B cell (primary cell): ENCODE measurements around the gene LRRC61. TPM values are rescaled to one million over a fixed set of nuclear protein-coding genes. Genes with fewer than 3 reads are reported as not detected.

Experiments
- ATAC-seq: fragments of 200-7000 bp; cut with Tn5 transposase; one replicate; pipeline ENCODE4 v1.10.0; 2021; ENCODE audit warnings: low read depth, mild to moderate bottlenecking, moderate number of reproducible peaks, moderate library complexity
- CTCF ChIA-PET: fragments of 350-600 bp; sonication (Branson Sonifier 250); formaldehyde crosslinking; loops from one replicate; lab custom pipeline; 2021; ENCODE audit warnings: antibody characterized with exemption, inconsistent platforms; lab: Charles Lee
- POLR2A ChIA-PET: fragments of 350-600 bp; sonication (Branson Sonifier 250); formaldehyde crosslinking; loops from one replicate; lab custom pipeline; 2021; ENCODE audit warnings: antibody characterized with exemption; lab: Charles Lee
- DNase-seq: peaks from one replicate; pipeline ENCODE4 v3.0.0; 2013
- H2AFZ ChIP-seq: 2 replicates; pipeline ENCODE4 v1.6.1; 2012; ENCODE audit warnings: mild to moderate bottlenecking, low read depth, low read length; ENCODE audit not compliant: insufficient read depth, poor library complexity, severe bottlenecking
- H3K27ac ChIP-seq, 2 donors: 1 replicate in 1 of 2; 2 replicates in 1 of 2; pipeline ENCODE4 v1.5.1; 2012 to 2013; ENCODE audit warnings: low read length in 2 of 2, mild to moderate bottlenecking in 2 of 2, moderate library complexity in 1 of 2
- H3K27me3 ChIP-seq, 4 experiments: fragments of 200-600 bp in 1 of 4; sonication (generic) in 1 of 4; replicated peaks in 1 of 4; 1 replicate in 2 of 4; 2 replicates in 2 of 4; pipeline versions ENCODE4 v1.6.1 to v1.7.0; 2013 to 2016; ENCODE audit warnings: low read length in 3 of 4, mild to moderate bottlenecking in 2 of 4, mixed read lengths in 1 of 4, moderate library complexity in 1 of 4; ENCODE audit not compliant: insufficient read depth in 4 of 4, control insufficient read depth in 3 of 4; ENCODE audit errors: control extremely low read depth in 1 of 4
- H3K36me3 ChIP-seq, 2 experiments: replicated peaks in 1 of 2; 1 replicate in 1 of 2; 2 replicates in 1 of 2; pipeline versions ENCODE4 v1.6.1 to v1.7.1; 2013; ENCODE audit warnings: low read length in 1 of 2; ENCODE audit not compliant: insufficient read depth in 2 of 2, control insufficient read depth in 1 of 2; ENCODE audit errors: control extremely low read depth in 1 of 2, extremely low read depth in 1 of 2
- H3K4me1 ChIP-seq, 2 donors: fragments of 200-600 bp in 1 of 2; sonication (generic) in 1 of 2; 1 replicate in 1 of 2; 2 replicates in 1 of 2; pipeline versions ENCODE4 v1.5.1 to v1.6.1; 2013 to 2017; ENCODE audit warnings: low read length in 2 of 2; ENCODE audit not compliant: control insufficient read depth in 2 of 2, insufficient read depth in 2 of 2
- H3K4me2 ChIP-seq: replicated peaks from 2 replicates; pipeline ENCODE3; 2012; ENCODE audit warnings: mild to moderate bottlenecking, low read depth, low read length; ENCODE audit not compliant: poor library complexity, severe bottlenecking
- H3K4me3 ChIP-seq, 5 experiments: fragments of 200-600 bp in 1 of 5; sonication (generic) in 1 of 5; 1 replicate in 3 of 5; 2 replicates in 2 of 5; pipeline versions ENCODE4 v1.5.1 to v1.7.0; 2011 to 2016; ENCODE audit warnings: low read length in 4 of 5, mild to moderate bottlenecking in 4 of 5, low read depth in 2 of 5, control low read depth in 1 of 5, moderate library complexity in 1 of 5; ENCODE audit not compliant: insufficient read depth in 1 of 5; ENCODE audit errors: control extremely low read depth in 1 of 5, extremely low read depth in 1 of 5
- H3K79me2 ChIP-seq: fragments of 200-600 bp; sonication (generic); one replicate; pipeline ENCODE4 v1.6.0; 2016; ENCODE audit warnings: low read length; ENCODE audit not compliant: control insufficient read depth, insufficient read depth
- H3K9ac ChIP-seq: fragments of 200-600 bp; sonication (generic); 2 replicates; pipeline ENCODE4 v1.6.1; 2017; ENCODE audit warnings: mild to moderate bottlenecking, low read length, moderate library complexity
- H3K9me3 ChIP-seq, 3 donors: one replicate each; pipeline versions ENCODE4 v1.6.1 to v1.7.1; 2013; ENCODE audit warnings: low read length in 2 of 3; ENCODE audit not compliant: control insufficient read depth in 2 of 3, insufficient read depth in 1 of 3; ENCODE audit errors: control extremely low read depth in 1 of 3
- H4K20me1 ChIP-seq: 2 replicates; pipeline ENCODE4 v1.6.0; 2012; ENCODE audit warnings: mild to moderate bottlenecking, low read length; ENCODE audit not compliant: insufficient read depth, control insufficient read depth, poor library complexity, severe bottlenecking
- H3K27ac Mint-ChIP-seq: one replicate; pipeline ENCODE4 v1.8.0; 2021; ENCODE audit warnings: mixed read lengths
- H3K27me3 Mint-ChIP-seq: one replicate; pipeline ENCODE4 v1.8.0; 2021; ENCODE audit warnings: mixed read lengths
- H3K4me1 Mint-ChIP-seq: one replicate; pipeline ENCODE4 v1.8.0; 2021; ENCODE audit warnings: mixed read lengths
- H3K4me3 Mint-ChIP-seq: one replicate; pipeline ENCODE4 v1.8.0; 2021; ENCODE audit warnings: mixed read lengths
- H3K9me3 Mint-ChIP-seq: one replicate; pipeline ENCODE4 v1.8.0; 2022; ENCODE audit warnings: mixed read lengths; ENCODE audit not compliant: insufficient read depth
- EZH2 ChIP-seq: IDR thresholded peaks from 2 replicates; pipeline ENCODE4 v1.6.1; 2012; ENCODE audit warnings: borderline replicate concordance, low read depth, mild to moderate bottlenecking, moderate library complexity, low read length; ENCODE audit not compliant: insufficient read depth, poor library complexity, severe bottlenecking
- WGBS: methylation state at CpG from one replicate; pipeline ENCODE4 v1.1.5; 2013; ENCODE audit warnings: missing lambda C conversion rate; ENCODE audit not compliant: insufficient coverage; 5-methylcytosine and 5-hydroxymethylcytosine counted together
- intact Hi-C: fragments of 100-400 bp; cut with micrococcal nuclease; formaldehyde crosslinking; loops from one replicate; pipeline ENCODE4 v1.10.0; 2022
- polyA plus RNA-seq: library from polyadenylated mRNA; depleted of rRNA; stranded (reverse); fragments of >200 nt; gene quantifications from 2 replicates; pipeline ENCODE4 v1.2.3, GENCODE V29; 2012
- total RNA-seq, 2 donors: library from RNA; stranded (reverse); fragments of 120-200 nt in 1 of 2; gene quantifications; 1 replicate in 1 of 2; 2 replicates in 1 of 2; pipeline versions ENCODE4 v1.2.3 to v1.2.4, GENCODE V29; 2013 to 2022
- TF ChIP-seq, protein P1 (sequence below): fragments of 200-600 bp; IDR thresholded peaks from one replicate; pipeline ENCODE4 v1.8.0; 2022; ENCODE audit warnings: antibody characterized with exemption, mild to moderate bottlenecking

The LRRC61 gene
- total and polyA plus RNA-seq, 2 donors (not counting 1 experiment from before 2014, with no cell fraction given): 12.8 to 12.9 TPM

DNA sequence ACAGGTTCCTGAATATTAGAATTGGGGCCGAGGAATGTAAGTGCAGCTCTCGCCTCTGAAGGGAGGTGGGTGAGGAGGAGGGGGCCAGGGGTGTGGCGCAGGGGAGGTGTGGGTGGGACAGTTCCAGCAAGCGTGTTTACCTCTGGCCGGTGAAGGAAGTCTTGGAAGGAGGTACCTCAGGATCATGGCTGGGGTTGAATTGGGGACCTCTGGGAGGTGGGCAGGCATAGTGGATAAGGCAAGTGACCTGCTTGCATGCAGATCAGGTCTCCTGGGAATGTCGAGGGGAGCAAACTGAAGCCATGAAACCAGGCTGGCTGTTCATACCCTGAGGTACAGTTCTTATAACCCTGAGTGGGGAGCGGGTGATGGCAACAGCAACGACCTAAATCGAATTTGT lies 57.9 kb downstream of the LRRC61 start:
- H3K27ac Mint-ChIP-seq: peak overlapping the region; percentile 56
- peak overlapping the region; percentile 96 for H3K4me3 Mint-ChIP-seq
- ChIA-PET CTCF (interaction anchor here (1.2 to 1.8 kb wide), 3 partner anchors 23 to 25 kb away, joined by 3 to 9 read pairs (median 7); a partner anchor contains a TSS), POLR2A (interaction anchor here (1.3 to 4.4 kb wide), 4 partner anchors 13 to 25 kb away, joined by 8 to 64 read pairs (median 9); partner anchors contain the start of gene REPIN1)
- no peak overlapping the region for H3K4me3 ChIP-seq
- H3K27ac ChIP-seq: no peak overlapping the region
- 98% methylated on average over 8 of the region's 9 CpGs for WGBS
- H3K4me1 Mint-ChIP-seq: peaks cover 52% of the 10 kb centered on the region
- no peak overlapping the region for H3K9ac ChIP-seq
- H3K9me3 Mint-ChIP-seq: no peaks in the 10 kb centered on the region
- no peaks in the 10 kb centered on the region for H3K9me3 ChIP-seq
- H3K4me1 ChIP-seq: peaks cover 22 to 54% of the 10 kb centered on the region in 2 donors
- no peak overlapping the region for H3K4me2 ChIP-seq
- no peak for DNase-seq
- H4K20me1 ChIP-seq: peaks cover 6% of the 10 kb centered on the region
- TF ChIP-seq EZH2: no peak
- TF ChIP-seq, protein P1, sequence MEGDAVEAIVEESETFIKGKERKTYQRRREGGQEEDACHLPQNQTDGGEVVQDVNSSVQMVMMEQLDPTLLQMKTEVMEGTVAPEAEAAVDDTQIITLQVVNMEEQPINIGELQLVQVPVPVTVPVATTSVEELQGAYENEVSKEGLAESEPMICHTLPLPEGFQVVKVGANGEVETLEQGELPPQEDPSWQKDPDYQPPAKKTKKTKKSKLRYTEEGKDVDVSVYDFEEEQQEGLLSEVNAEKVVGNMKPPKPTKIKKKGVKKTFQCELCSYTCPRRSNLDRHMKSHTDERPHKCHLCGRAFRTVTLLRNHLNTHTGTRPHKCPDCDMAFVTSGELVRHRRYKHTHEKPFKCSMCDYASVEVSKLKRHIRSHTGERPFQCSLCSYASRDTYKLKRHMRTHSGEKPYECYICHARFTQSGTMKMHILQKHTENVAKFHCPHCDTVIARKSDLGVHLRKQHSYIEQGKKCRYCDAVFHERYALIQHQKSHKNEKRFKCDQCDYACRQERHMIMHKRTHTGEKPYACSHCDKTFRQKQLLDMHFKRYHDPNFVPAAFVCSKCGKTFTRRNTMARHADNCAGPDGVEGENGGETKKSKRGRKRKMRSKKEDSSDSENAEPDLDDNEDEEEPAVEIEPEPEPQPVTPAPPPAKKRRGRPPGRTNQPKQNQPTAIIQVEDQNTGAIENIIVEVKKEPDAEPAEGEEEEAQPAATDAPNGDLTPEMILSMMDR: no peak
- H3K27me3 Mint-ChIP-seq: no peaks in the 10 kb centered on the region
- H3K36me3 ChIP-seq: no peaks in the 10 kb centered on the region
- intact Hi-C loops: no loop called here
- no peaks in the 10 kb centered on the region for H3K27me3 ChIP-seq
- H2AFZ ChIP-seq: no peak overlapping the region
- H3K79me2 ChIP-seq: peaks cover 28% of the 10 kb centered on the region
- no peak for ATAC-seq

GRCh38 chr7:150381785-150382122 lies 58.6 kb downstream of the LRRC61 start:
- no peak overlapping the region for H3K4me3 ChIP-seq
- no peak overlapping the region for H3K27ac ChIP-seq
- no peak for DNase-seq
- Mint-ChIP-seq H3K27ac (no peak overlapping the region), H3K4me1 (peaks cover 46% of the 10 kb centered on the region), H3K9me3 (no peaks in the 10 kb centered on the region), H3K27me3 (no peaks in the 10 kb centered on the region), H3K4me3 (no peak overlapping the region)
- no peaks in the 10 kb centered on the region for H3K36me3 ChIP-seq
- intact Hi-C loops: no loop called here
- 100% methylated on average over 1 of the region's 1 CpG for WGBS
- H3K79me2 ChIP-seq: peaks cover 28% of the 10 kb centered on the region
- CTCF ChIA-PET: no interaction called here
- ATAC-seq: no peak
- TF ChIP-seq EZH2: no peak
- TF ChIP-seq, protein P1: no peak
- H3K4me1 ChIP-seq: peaks cover 22 to 47% of the 10 kb centered on the region in 2 donors
- H3K4me2 ChIP-seq: no peak overlapping the region
- POLR2A ChIA-PET: interaction anchor here (0.6 kb wide), 1 partner anchor 13 kb away, joined by 4 read pairs; no protein-coding TSS in a partner anchor
- no peak overlapping the region for H2AFZ ChIP-seq
- peaks cover 0 to 2% (median 0%) of the 10 kb centered on the region in 3 donors for H3K9me3 ChIP-seq
- peaks cover 6% of the 10 kb centered on the region for H4K20me1 ChIP-seq
- H3K9ac ChIP-seq: no peak overlapping the region
- H3K27me3 ChIP-seq: no peaks in the 10 kb centered on the region
